Heart left ventricle (tissue), 16 donors: ENCODE measurements around the gene ZP4. TPM values are rescaled to one million over a fixed set of nuclear protein-coding genes. Genes with fewer than 3 reads are reported as not detected.

Source experiments
- ATAC-seq, 4 donors: fragments of 200-7000 bp; cut with Tn5 transposase; one replicate each; pipeline ENCODE4 v1.9.1; 2020 to 2022; ENCODE audit warnings: moderate library complexity in 4 of 4, mild to moderate bottlenecking in 3 of 4, moderate number of reproducible peaks in 1 of 4
- DNase-seq, 5 donors: peaks; one replicate each; pipeline ENCODE4 v3.0.0-alpha.2; 2020
- H3K27ac ChIP-seq, 12 donors: fragments of 200-600 bp; sonication (generic) in 4 of 12; one replicate each; pipeline versions ENCODE4 v1.5.0 to v1.8.0; 2016 to 2022; ENCODE audit warnings: mild to moderate bottlenecking in 2 of 12
- H3K27me3 ChIP-seq, 9 donors: fragments of 200-600 bp; sonication (generic) in 2 of 9; one replicate each; pipeline versions ENCODE4 v1.5.1 to v1.8.0; 2016 to 2022; ENCODE audit warnings: mild to moderate bottlenecking in 3 of 9
- H3K36me3 ChIP-seq, 9 donors: fragments of 200-600 bp; sonication (generic) in 2 of 9; one replicate each; pipeline versions ENCODE4 v1.5.0 to v1.8.0; 2018 to 2022; ENCODE audit warnings: mild to moderate bottlenecking in 2 of 9
- H3K4me1 ChIP-seq, 12 donors: fragments of 200-600 bp; sonication (generic) in 4 of 12; one replicate each; pipeline versions ENCODE4 v1.5.0 to v1.8.0; 2016 to 2022; ENCODE audit warnings: mild to moderate bottlenecking in 3 of 12
- H3K4me3 ChIP-seq, 12 donors: fragments of 200-600 bp; sonication (generic) in 4 of 12; one replicate each; pipeline versions ENCODE4 v1.5.0 to v1.8.0; 2017 to 2022; ENCODE audit warnings: mild to moderate bottlenecking in 9 of 12, moderate library complexity in 4 of 12
- H3K9me3 ChIP-seq, 12 donors: fragments of 200-600 bp; sonication (generic) in 4 of 12; one replicate each; pipeline versions ENCODE4 v1.5.0 to v1.8.0; 2016 to 2022; ENCODE audit warnings: mild to moderate bottlenecking in 1 of 12
- CTCF ChIP-seq, 12 donors: fragments of 200-600 bp; sonication (generic) in 4 of 12; IDR thresholded peaks; one replicate each; pipeline versions ENCODE4 v1.5.0 to v1.8.0; 2018 to 2022; ENCODE audit warnings: antibody characterized with exemption in 12 of 12, mild to moderate bottlenecking in 5 of 12
- POLR2A ChIP-seq, 2 donors: fragments of 450-650 bp; IDR thresholded peaks; one replicate each; pipeline ENCODE4 v1.6.1; 2017; ENCODE audit warnings: antibody characterized with exemption in 2 of 2, mild to moderate bottlenecking in 2 of 2, moderate library complexity in 2 of 2
- WGBS, 4 donors: extraction: QIAGEN DNeasy Blood & Tissue Kit in 2 of 4; methylation state at CpG; one replicate each; pipeline versions ENCODE4 v1.1.5 to v1.1.7; 2013 to 2018; 5-methylcytosine and 5-hydroxymethylcytosine counted together
- intact Hi-C, 10 donors: fragments of 100-400 bp; cut with DNase I; formaldehyde crosslinking; loops; one replicate each; pipeline versions ENCODE4 v1.11.1 to v1.14.2; 2022
- polyA plus RNA-seq, 2 donors: library from polyadenylated mRNA; stranded (reverse); fragments of 200-250 nt; gene quantifications; one replicate each; pipeline ENCODE4 v1.2.3, GENCODE V29; 2013
- total RNA-seq, 9 donors: library from RNA; depleted of rRNA in 2 of 9; stranded (reverse); fragments of >200 nt in 2 of 9; fragmentation: NEBNext Ultra II Directional in 3 of 9; extraction: Animal tissue kit (Norgen Biotek cat#: 25700) in 3 of 9; gene quantifications; one replicate each; pipeline versions ENCODE4 v1.1.0 to v1.2.4, GENCODE V29; 2016 to 2023
- donor health status: ischemic (EF 13 %, LVEDD 7.1; RV severe dilation, severe dysfunction).
- donor health status: healthy with polysubstance abuse.
- donor health status: DM: no; HTN: yes; CAD: no.
- donor health status: DM: no; HTN: no; CAD: no.
- donor health status: ischemic (EF 25% LVEDD 6.9; RV normal size, moderate dysfunction).
- donor health status: ischemic (EF 25% LVEDD 5.7; RV mildly dilated, moderate dysfunction).
- donor health status: healthy.
- donor health status: DM: yes; HTN: yes; CAD: no.
- donor health status: ischemic (EF 35%, LVEDD 5.7; RV mildly dilated, moderate dysfunction).
- donor health status: nonischemic (EF 11% LVEDD 7.7; RV severe dilation, severe dysfunction).
- donor health status: DM: yes; HTN: yes; CAD: no.
- donor health status: PGD.
- donor health status: ischemic (EF 29% LVEDD 5.4; RV normal size, mild dysfunction).
- donor health status: nonischemic (EF 23%, LVEDD 6.1; RV moderate dilation, normal function).

ZP4 gene
- total and polyA plus RNA-seq, 11 donors: not detected

- intact Hi-C loops: no loop called here
- H3K27ac ChIP-seq: no peak overlapping the region
- TF ChIP-seq CTCF (IDR thresholded peaks at IDR 0.05) (no peak), POLR2A (IDR thresholded peaks at IDR 0.05) (no peak)
Measured at GRCh38 chr1:237890416-237890815, 306 bp downstream of the ZP4 start.

GRCh38 chr1:237888143-237888542 lies 2.6 kb downstream of the ZP4 start:
- no peaks in the 10 kb centered on the region for H3K36me3 ChIP-seq
- intact Hi-C loops: no loop called here
- no peak overlapping the region for H3K27ac ChIP-seq
- 75 to 85% (median 79%) methylated on average over 4 of the region's 4 CpGs for WGBS, 4 donors
- no peak for DNase-seq
- no peak overlapping the region for H3K4me3 ChIP-seq
- no peaks in the 10 kb centered on the region for H3K27me3 ChIP-seq
- ATAC-seq: no peak
- TF ChIP-seq CTCF (IDR thresholded peaks at IDR 0.05) (no peak), POLR2A (IDR thresholded peaks at IDR 0.05) (no peak)
- no peaks in the 10 kb centered on the region for H3K9me3 ChIP-seq
- no peaks in the 10 kb centered on the region for H3K4me1 ChIP-seq

More at GRCh38 chr1:237890416-237890815, 306 bp downstream of the ZP4 start:
- H3K27me3 ChIP-seq: no peaks in the 10 kb centered on the region
- H3K4me3 ChIP-seq: no peak overlapping the region
- no peaks in the 10 kb centered on the region for H3K36me3 ChIP-seq
- WGBS, 4 donors: 67 to 77% (median 70%) methylated on average over 6 to 7 of the region's 7 CpGs
- no peak for ATAC-seq
- DNase-seq: no peak
- no peaks in the 10 kb centered on the region for H3K4me1 ChIP-seq
- no peaks in the 10 kb centered on the region for H3K9me3 ChIP-seq

- no peaks in the 10 kb centered on the region for H3K36me3 ChIP-seq
- no peak for TF ChIP-seq CTCF (IDR thresholded peaks at IDR 0.05)
- TF ChIP-seq POLR2A (IDR thresholded peaks at IDR 0.05): no peak
- WGBS, 4 donors: 87 to 94% (median 90%) methylated on average over 4 of the region's 4 CpGs
- H3K9me3 ChIP-seq: no peaks in the 10 kb centered on the region
- H3K4me3 ChIP-seq: no peak overlapping the region
- DNase-seq (no peak), ATAC-seq (no peak)
- H3K27me3 ChIP-seq: no peaks in the 10 kb centered on the region
- intact Hi-C loops: no loop called here
- H3K4me1 ChIP-seq: no peaks in the 10 kb centered on the region
- H3K27ac ChIP-seq: no peak overlapping the region
Measured at GRCh38 chr1:237887542-237887941, 3.2 kb downstream of the ZP4 start.

- TF ChIP-seq CTCF (IDR thresholded peaks at IDR 0.05) (no peak), POLR2A (IDR thresholded peaks at IDR 0.05) (no peak)
- Histone ChIP-seq H3K9me3 (no peaks in the 10 kb centered on the region), H3K27me3 (no peaks in the 10 kb centered on the region), H3K4me1 (no peaks in the 10 kb centered on the region), H3K36me3 (no peaks in the 10 kb centered on the region), H3K4me3 (no peak overlapping the region), H3K27ac (no peak overlapping the region)
- intact Hi-C loops: no loop called here
- WGBS, 4 donors: 57 to 72% (median 65%) methylated on average over 2 of the region's 2 CpGs
- no peak for ATAC-seq
- DNase-seq: no peak
Measured at GRCh38 chr1:237884237-237884636, 6.5 kb downstream of the ZP4 start.
